Measurements from ENCODE around the gene AGAP1.

The AGAP1 gene

DNA sequence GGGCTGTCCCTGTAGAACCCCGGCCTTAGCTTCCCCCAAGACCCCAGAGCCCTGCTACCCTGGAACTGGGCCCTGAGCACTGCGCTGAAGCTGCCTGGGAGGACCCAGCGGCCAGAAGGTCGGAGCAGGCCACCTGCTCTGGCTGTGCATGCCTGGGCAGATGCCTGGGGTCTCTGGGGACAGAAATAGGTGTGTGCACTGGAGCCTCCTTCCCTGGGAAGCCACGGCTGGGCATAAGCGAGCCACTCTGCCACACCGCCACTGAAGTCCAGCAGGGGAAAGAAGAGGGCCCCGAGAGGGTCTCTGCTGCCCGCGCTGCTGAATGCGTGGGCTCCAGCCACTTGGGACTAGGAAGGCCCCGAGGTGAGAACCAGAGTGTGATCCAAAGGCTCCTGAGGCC lies 667.7 kb downstream of the AGAP1 start:
- no peak for DNase-seq (ENCODE audit: low read depth)

DNA sequence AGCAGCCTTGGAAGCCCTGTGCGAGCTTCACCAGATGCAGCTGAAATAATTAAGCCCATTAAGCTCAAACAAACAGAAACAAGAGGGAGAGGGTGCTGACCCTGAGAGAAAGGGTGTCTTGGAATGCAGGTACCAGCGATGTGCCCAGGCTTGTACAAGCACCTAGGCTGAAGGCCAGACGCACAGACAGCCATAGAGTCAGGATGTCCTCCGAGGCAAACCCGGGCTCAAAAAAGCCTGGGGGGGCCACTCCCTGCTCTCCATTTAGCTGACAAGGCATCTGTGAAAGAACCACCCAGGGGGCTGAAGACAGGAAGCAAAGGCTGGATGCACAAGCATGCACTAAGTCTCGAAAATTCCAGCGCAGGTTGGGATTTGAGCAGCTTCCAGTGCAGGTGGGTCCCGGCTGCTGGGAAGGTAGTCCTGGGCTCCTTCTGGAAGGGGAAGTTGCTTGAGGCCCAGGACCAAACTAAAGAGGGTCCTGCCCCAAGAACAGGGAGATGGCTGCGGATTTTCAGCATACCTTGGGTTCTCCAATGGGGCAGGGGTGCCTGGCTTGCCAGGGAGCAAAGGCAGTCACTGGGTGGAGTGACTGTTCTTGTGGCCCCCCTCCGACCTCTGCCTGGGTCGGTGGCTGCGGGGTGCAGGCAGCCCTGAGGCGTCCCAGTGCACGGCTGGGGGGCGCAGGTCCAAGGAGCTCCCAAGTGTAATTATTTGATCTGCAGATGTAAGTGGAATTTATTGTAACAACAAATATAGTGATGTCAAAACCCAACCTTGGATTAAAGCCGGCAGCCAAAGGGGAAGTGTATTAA lies 668.4 kb downstream of the AGAP1 start:
- DNase-seq (ENCODE audit: low read depth) = no peak

DNA sequence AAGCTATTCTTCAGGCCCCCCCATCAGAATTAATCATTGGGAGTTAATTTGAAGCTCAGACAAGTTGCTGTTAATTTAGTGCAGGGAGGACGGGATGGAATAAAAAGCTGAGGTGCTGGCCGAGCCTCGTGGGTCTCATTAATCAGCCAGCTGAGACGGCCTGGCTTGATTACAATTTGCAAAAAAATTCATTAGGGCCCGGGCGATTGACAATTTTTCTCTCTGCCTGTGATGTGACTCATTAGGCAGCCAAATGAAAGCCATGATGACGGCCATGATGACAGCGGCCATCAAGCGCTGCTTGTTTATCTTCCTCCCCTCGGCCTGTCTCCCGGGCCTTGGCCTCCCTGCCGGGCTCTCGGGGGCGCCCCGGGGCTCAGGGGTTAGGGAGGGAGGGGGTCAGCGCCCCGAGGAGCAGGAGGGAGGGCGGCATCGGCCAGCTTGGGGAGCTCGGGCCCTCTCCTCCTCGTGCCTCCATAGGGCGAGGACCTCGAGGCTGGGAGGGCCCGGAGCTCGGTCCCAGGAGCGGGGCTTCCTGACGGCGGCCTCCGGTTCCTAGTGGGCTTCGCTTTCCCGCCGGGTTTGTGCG lies 669.1 kb downstream of the AGAP1 start:
- no peak for DNase-seq (ENCODE audit: low read depth)

DNA sequence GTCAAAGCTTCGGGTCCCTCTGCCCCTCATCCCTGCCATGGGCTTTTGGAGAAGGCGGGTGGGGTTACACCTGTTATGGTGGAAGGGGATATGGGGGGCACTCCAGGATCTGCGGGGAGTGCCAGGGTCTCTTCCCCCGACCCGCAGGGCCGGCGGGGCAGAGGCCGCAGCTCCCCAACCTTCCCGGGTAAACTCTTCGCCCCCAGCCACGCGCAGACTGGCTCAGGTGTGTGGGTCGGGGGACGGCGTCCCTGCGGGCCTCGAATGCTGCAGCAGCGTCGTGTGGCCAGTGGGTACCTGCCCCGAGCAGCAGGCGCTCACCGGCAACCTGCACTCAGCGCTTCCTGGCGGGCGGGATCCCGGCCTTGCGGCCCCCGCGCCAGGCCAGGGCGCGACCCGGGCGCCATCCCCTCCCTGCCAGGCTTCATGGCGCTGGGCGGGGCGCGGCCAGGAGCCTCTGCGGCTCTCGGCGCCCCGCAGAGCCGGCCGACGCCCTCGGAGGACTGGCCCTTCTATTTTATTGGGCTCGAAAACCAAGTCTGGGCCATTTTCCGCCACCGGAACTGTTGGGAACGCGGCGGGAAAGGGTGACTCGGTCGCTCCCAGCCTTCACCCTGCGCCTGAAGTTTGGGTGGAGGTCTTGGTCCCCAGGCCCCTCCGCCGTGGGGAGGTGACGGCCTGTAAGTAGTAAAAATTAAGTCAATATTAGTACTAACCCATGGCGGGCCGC lies 669.8 kb downstream of the AGAP1 start:
- DNase-seq (ENCODE audit: low read depth) = no peak

DNA sequence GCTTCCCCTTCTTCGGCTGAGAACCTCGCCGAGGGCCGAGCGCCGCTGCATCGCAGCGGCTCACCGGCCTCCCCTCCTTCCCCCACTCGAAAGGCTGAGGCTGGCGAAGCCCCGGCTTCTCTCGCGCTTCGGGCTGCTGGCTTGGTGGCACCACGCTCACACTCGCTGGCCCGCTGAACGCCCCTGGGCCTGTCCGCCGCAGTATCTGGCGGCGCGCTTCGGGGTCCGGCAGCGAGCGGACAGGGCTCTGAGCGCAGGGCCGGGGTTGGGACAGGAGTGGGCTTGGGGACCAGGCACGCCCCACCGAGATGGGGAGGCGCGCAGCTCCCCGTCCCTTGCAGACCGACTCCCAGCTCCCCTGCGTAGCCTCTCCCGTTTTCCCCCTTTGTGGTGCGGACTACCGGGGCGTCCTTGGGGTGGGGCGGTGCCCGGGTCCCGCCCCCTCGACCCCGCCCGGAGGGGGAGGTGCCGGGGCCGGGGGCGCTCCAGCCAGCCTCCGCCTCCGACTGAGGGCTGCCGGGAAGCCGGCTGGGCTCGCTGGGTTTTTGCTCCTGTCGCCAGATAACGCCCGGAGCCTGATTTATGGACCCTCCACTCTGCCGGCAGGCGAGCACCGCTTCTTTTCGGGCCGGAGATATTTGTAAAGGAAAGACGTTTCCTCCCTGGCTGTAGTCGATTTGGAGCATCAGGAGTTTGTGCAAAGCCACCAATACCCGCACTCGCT lies 670.5 kb downstream of the AGAP1 start:
- DNase-seq (ENCODE audit: low read depth) = no peak

DNA sequence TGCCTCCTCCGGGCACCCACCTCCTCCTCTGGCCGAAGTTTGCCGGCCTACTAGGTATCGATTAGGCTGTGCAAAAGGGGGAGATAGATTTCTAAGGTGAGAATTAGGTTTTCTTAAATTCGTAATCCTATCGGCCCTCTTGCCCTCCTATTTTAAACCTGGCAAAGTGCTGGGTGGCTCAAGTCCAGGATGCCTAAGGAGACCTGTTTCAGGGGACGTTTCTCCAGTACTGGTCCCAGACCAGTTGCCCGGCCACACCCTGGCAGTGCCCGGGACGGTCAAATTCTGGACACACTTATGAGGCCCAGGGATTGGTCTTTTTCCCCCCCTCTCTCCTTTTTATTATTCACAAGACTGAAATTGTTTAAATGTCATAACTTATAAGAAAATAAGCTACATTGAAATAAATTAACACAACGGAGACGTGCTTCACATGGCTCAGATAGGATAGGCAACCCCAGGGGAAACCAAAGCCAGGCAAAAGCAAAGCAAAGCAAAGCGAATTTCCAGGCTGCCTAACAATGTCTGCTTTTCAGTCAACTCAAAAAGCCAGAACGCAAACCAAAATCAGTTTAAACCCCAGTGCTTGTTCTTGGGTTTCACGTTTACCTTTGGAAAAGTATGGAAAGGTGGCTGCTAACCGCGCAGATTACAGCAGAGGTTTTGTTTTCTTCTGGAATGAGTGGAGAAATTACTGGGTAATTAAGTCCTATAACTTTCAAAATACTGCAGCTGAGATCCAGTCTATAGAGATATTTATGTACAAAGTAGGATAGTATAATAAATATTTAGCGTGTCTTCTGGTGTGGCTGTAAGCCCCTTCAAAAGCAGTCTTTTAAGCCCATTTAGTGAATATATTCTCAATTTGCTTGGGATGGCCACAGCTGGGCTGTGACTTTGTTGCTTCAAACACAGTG lies 671.3 kb downstream of the AGAP1 start:
- DNase-seq (ENCODE audit: low read depth) = no peak

DNA sequence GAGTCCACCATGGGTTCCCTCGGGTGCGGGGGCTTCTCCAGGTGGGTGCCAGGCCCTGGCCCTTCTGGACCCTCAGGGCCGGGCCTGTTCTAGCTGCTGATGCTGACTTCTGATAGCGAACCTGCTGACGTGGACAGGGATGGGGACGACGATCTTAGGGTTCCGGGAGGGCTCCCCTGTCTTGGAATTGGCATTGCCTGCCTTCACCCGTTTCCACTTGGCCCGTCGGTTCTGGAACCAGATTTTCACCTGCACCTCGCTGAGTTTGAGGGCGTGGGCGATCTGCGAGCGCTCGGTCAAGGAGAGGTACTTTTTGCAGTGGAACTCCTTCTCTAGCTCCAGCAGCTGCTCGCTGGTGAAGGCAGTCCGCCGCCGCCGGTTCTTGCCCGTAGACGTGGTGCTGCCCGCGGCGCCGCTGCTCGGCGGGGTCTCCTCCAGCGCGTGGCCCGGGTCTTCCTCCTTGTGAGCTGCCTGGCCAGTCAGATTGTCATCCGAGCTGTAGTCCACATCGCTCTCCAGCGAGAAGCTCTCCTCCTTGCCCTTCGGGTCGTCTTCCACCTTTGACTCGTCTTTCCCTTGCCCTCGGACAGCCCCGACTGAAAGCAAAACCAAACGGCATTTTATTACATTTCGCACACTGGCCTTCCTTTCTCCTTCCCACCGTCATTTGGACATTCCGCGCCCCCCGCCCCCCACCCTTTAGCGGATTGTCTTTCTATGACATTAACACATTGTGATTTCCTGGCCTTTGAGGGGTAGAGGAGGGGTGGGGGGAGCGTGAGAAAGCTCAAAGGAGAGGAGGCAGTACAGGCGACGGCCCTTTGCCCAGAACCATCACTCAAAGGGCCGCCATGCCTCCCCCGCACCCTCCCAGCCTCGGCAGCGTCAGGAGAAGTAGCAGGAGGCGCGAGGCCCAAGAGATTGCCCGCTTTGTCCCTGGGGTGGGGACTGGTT lies 672.3 kb downstream of the AGAP1 start:
- no peak for DNase-seq (ENCODE audit: low read depth)

DNA sequence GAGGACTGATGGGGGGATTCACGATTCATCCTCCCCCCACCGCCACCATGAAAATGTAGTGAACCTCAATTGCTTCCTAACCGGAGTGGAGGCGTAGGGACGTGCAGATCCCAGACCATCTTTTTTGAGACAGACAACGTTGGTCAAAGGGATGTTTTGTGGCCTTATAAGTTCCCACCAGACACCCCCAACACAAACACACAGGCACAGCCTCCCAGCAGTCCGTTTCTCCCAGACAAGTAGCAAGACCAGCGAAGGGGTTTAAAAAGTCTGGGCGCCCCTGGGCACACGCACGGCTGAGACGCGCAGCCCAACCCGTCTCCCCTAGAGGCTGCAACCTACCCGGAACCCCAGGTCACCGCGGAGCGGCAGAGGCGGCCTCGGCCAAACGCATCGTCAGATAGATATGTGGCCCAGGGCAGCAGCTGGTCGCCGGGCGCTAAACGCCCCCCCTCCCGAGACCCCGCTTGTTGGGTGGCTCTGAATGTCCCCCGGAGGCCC lies 673.0 kb downstream of the AGAP1 start:
- no peak for DNase-seq (ENCODE audit: low read depth)

DNA sequence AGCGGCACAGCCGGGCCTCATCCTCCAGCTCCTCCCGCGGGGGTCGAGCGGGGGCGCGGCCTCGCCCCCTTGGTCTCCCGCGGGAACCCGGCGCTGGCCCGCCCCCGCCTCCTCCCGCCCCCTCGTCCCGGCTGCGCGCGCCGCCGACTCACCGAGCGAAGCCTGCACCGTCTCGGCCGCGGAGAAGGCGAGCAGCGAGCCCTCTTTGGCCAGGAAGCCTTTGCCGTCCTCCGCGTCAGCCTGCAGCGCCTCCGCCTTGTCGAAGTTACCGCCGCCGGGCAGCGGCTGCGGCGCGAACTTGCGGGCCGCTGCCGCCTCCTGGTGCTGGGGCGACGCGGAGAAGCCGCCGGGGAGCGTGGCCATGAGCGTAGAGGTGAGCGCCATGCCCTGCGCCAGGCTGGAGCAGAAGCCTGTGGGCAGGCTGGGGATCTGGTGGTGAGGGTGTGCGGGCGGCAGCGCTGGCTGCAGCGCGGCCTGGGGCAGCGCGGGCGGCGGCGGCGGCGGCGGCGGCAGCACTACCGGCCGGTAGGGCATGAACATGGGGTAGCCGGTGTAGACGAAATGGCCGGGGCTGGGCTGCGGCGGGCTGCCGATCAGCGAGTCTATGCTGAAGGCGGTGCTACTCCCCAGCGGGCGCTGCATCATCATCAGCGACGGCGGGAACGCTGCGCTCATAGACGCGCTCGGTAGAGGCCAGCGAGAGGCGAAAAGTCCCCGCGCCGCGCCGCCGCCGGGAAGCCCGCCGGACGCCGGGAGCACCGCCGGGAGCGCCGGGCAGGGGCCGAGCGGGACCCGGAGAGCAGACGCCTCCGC lies 673.7 kb downstream of the AGAP1 start:
- no peak for DNase-seq (ENCODE audit: low read depth)

DNA sequence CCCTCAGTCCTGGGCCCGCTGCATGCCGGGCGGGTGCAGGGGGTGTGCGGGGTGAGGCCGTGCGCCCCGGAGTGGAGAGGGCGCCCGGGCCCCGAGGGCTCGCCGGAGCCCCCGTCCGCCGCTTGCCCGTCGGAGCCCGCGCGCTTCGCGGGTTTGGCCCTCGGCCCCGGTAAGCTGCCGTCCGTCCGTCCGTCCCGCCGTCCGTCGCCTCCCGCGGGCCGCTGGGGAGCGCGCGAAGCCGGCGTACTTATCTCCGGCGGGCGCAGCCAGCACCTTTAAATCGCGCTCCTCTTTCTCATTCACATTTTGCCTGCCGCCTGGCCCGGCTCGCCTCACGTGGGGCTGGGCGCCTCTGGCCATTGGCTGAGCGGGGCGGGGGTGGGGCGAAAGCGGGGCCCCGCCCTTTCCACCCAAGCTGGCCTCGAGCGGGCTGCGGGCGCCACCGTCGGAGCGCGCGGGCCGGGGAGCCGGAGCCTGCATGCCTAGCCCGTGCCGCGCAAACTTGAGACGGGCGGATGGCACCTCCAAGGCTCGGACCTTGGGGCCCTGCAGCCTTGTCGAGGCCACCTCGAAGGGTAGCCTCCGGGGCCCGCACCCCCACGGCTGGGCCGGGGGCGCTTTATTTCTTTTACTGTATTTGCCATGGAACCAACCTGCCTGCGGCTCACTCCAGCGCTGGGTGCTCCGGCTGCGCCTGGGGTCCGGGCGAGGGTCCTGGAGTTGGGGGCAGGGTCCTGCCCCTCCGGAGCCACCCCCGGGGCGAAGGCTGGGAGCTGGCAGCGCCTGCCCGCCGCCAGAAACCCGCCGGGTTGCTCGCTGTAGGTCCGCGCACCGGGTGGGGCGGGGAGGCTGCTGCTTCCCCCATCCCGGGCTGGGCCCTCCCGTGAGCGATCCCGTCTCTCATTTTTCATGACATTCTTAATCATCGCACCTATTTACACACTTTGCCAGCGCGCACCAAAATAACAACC lies 674.6 kb downstream of the AGAP1 start, which contains the start of gene GBX2:
Gene GBX2, minus strand, starts transcription at position 277 of the 971 bp plus-strand sequence. CDS start 415 bp downstream, outside the sequence.
- DNase-seq (ENCODE audit: low read depth) = no peak

DNA sequence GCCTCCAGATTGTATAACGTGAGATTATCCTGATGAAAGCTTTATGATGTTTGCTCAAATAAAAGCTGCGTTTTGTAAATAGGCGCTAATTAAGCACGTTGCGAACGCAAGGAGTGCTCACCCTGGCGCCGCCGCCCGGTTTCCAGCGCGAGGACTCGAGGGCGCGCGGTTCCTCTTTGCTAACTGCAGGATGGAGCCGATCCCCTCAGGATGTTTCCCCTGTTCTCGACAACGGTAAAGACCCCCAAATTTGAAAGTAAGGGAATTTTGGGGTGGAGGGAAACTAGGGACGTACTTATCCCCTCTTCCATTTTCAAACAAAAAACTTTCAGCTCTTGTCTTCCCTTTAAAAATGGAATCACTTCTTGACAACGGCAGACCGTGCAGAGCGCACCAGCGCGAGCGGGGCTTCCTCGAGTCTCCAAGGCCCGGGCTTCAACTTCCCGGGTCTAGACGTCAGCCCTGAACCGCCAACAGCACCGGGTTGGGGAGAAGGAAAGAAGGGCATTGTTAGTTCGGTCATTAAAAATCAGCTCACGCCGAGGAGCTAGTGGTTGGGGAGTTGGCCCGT lies 675.4 kb downstream of the AGAP1 start:
- DNase-seq (ENCODE audit: low read depth) = no peak

DNA sequence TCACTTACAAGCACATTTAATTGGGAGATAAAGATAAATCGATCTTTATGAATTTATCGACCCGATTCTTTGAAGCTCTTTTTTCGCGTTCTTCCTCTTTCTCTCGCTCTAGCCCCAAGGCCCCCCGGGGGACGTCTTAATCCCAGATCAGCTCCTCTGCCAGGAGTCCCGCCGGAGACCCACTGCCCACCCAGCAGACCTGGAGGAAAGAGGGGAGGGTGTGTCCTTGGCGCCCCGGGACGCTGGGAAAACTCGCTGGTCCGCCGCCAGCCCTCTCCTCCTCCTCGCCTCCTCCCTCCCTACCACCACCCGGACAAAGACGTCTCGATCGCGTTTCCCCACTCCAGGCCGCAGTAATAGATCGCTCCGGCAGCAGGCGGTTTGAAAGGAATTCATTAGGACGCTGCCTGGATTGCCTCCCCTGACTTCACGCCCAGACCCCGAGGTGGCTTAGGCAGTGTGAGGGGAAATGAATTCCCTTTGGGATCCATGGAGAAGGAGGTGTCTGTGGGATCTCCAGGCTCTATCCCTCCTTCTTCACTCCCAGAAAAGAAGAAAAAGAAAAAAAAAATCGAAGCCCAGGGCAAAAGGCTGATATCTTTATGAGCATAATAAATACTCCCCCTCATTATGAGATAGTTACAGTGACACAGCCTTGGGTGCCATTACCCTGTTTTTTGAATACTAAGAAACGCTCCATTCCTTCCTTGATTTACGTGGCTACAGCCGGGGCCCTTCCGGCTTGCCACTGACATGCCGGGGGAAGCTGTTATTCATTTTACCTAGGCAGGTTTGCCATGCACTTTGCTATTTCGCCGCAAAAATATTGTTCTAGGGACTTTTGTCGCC lies 676.1 kb downstream of the AGAP1 start:
- DNase-seq (ENCODE audit: low read depth) = no peak

DNA sequence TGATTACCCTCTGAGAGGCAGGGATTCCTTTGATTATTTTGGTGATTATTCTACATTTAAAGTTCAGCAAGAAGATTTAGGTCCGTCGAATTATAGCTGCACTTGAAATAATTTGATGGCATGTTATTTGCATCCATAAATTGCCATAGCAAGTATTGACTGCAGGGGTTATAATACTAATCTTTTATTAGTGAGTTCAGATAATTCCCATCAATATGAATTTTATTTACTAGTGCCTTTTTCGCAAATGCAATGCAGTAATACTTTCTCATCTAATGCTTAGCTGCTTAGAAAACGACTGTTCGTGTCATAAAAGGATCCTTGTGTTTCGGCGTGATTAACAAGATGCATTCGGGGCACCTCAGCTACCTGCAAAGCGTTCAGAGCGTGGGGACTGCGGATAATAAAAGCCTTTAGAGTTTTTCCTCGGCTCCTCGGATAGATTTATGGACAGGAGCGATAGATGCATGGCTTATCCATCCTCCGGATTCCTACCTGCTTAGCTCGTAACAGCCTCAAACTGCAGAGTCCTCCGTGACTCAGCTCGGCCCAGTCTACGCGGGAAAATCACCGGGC lies 676.8 kb downstream of the AGAP1 start:
- no peak for DNase-seq (ENCODE audit: low read depth)

DNA sequence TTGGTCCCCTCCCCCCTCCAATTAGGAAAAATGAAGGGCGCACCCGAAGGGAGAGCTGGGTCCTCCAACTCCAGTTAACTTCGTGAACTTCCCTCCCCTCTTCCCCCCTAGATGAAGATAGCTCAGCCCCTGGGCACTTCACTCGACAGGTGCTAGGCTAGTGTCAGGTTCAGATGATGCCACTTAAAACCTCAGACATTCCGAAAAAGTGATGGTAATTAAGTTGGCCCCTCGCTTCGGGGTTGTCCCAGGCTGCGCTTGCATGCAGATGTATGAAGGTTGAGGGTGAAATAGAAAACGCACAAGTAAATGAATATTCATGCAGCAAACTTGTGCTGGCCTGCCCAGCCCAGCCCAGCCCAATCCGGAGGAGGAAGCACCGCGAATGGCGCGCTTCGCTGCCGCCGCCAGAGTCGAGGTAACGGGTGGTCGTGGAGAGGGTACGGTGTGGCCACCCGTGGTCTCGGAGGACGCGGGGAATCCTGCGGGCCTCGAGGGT lies 677.4 kb downstream of the AGAP1 start:
- no peak for DNase-seq (ENCODE audit: low read depth)

DNA sequence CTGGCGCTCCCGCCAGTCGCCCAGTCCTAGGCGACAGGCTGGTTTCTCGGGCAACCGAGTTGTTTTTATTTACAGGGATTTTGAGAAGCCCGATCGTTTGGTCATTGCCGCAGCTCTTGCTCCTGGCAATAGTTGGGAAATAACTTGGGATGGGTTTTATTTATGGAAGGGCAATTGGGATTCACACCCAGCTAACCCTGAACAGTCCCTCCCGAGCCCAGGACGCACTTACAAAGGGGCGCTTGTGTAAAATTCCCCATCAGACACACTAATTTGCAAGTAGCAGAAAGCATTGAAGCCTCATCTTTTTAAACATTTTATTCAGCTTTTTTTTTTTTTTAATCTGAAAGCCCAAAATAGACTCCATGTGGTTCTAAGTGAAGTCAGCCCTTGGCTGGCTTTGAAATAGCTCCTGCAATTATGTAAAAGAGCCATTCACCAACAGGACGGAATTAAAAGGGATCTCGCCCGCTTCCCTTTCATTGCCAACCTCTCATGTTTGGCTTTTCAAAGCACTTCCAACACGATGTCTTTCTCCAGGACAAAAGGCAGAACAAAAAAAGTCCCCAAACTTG lies 677.9 kb downstream of the AGAP1 start:
- no peak for DNase-seq (ENCODE audit: low read depth)

All from GM04504 (cell line).